IPS-18a (cell line): ENCODE data around the gene SALL2.

ENCODE experiments used
- H3K27ac ChIP-seq: one replicate; pipeline ENCODE4 v1.5.1; 2013; ENCODE audit warnings: low read length
- H3K27me3 ChIP-seq: one replicate; pipeline ENCODE4 v1.6.1; 2013; ENCODE audit warnings: mild to moderate bottlenecking, low read length; ENCODE audit not compliant: control insufficient read depth, insufficient read depth
- H3K36me3 ChIP-seq: one replicate; pipeline ENCODE4 v1.6.1; 2013; ENCODE audit warnings: low read depth, low read length; ENCODE audit not compliant: control insufficient read depth
- H3K4me1 ChIP-seq: one replicate; pipeline ENCODE4 v1.6.1; 2013; ENCODE audit warnings: low read depth, low read length; ENCODE audit not compliant: control insufficient read depth
- H3K4me3 ChIP-seq: one replicate; pipeline ENCODE4 v1.5.1; 2013; ENCODE audit warnings: low read length
- H3K9ac ChIP-seq: one replicate; pipeline ENCODE4 v1.6.1; 2013; ENCODE audit warnings: mild to moderate bottlenecking, low read length, moderate library complexity
- H3K9me3 ChIP-seq: one replicate; pipeline ENCODE4 v1.6.1; 2013; ENCODE audit warnings: low read depth, low read length; ENCODE audit not compliant: control insufficient read depth

Gene SALL2

DNA sequence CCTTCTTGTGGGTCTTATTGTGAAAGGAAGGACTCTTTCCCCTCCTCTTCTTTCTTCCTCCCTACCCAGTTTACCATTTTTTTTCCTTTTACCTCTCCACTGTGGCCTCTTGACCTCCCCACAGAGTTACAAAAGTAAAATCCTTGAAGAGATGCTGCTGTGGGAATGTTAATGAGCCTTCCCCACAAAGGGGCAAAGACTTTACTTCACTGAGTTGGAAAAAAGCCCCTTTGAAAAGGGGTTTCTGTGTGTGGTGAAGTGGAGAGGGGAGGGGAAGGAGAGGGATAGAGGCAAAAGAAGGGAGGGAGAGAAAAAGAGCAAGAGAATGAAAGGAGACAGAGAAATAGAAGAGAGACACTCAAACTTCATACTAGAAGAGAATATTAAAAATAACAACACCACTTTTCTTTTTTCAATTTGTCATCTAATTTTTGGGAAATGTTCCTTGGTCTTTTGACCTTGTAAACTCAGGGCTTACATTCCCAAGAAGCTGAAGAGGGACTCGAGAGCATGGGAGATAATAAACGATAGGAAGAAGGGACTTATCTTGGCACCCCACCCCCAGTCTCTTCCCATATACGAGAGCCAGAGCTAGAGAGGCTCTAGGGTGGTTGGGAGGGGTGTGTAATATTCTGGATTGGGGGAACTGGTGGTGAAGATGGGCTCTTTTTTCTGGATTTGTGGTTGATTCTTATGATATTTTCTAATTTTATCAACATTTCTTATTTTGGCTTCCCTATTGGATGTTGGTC is 13.2 kb upstream of the SALL2 start:
- Histone ChIP-seq H3K27ac (peak overlapping the region; percentile 73), H3K4me1 (peaks cover 48% of the 10 kb centered on the region), H3K9me3 (no peaks in the 10 kb centered on the region), H3K27me3 (no peaks in the 10 kb centered on the region), H3K9ac (peak overlapping the region; percentile 40), H3K36me3 (no peaks in the 10 kb centered on the region), H3K4me3 (peak overlapping the region; percentile 48)

- peak overlapping the region; percentile 98 for H3K9ac ChIP-seq
- peaks cover 48% of the 10 kb centered on the region for H3K4me1 ChIP-seq
- H3K27ac ChIP-seq, result peak overlapping the region; percentile 92
- H3K4me3 ChIP-seq, result peak overlapping the region; percentile 93
- no peaks in the 10 kb centered on the region for H3K36me3 ChIP-seq
- no peaks in the 10 kb centered on the region for H3K9me3 ChIP-seq
- no peaks in the 10 kb centered on the region for H3K27me3 ChIP-seq
These were observed 10.9 kb upstream of the SALL2 start for GRCh38 chr14:21537090-21537424.

GRCh38 chr14:21536418-21537089 is 10.4 kb upstream of the SALL2 start:
- Histone ChIP-seq H3K36me3 (no peaks in the 10 kb centered on the region), H3K9ac (peak overlapping the region; percentile 98), H3K4me3 (peak overlapping the region; percentile 93), H3K9me3 (no peaks in the 10 kb centered on the region), H3K4me1 (peaks cover 43% of the 10 kb centered on the region), H3K27ac (peak overlapping the region; percentile 92), H3K27me3 (no peaks in the 10 kb centered on the region)

GRCh38 chr14:21535545-21536417 is 9.6 kb upstream of the SALL2 start:
- Histone ChIP-seq H3K4me1 (peaks cover 47% of the 10 kb centered on the region), H3K27ac (peak overlapping the region; percentile 92), H3K9me3 (no peaks in the 10 kb centered on the region), H3K9ac (peak overlapping the region; percentile 98), H3K4me3 (peak overlapping the region; percentile 93), H3K27me3 (no peaks in the 10 kb centered on the region), H3K36me3 (no peaks in the 10 kb centered on the region)

- Histone ChIP-seq H3K9me3 (no peaks in the 10 kb centered on the region), H3K4me3 (peak overlapping the region; percentile 93), H3K27me3 (no peaks in the 10 kb centered on the region), H3K9ac (peak overlapping the region; percentile 98), H3K36me3 (no peaks in the 10 kb centered on the region), H3K4me1 (peaks cover 50% of the 10 kb centered on the region), H3K27ac (peak overlapping the region; percentile 77)
These were observed 8.4 kb upstream of the SALL2 start for GRCh38 chr14:21534576-21534975.

DNA sequence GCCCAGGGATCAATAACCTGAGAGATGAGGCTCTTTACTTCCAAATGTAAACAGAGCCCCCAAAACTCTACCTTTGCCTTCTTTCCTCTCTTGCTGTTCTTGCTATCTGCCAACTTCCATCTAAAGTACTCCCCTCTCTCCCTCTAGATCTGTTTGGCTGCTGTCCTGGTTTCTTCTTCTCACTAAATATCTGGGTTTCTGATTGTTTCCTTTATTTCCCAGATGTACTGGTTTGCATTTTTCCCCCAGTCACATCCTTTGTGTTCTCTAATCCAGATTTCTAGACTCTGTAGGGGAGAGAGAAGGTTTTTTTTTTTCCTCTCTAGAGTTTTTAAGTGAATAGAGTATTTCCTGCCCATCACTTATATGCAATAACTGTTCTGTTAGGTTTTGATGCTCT is 7.1 kb upstream of the SALL2 start:
- no peaks in the 10 kb centered on the region for H3K9me3 ChIP-seq
- peak overlapping the region; percentile 77 for H3K27ac ChIP-seq
- H3K9ac ChIP-seq, result peak overlapping the region; percentile 98
- peaks cover under 1% of the 10 kb centered on the region for H3K36me3 ChIP-seq
- H3K27me3 ChIP-seq, result no peaks in the 10 kb centered on the region
- H3K4me3 ChIP-seq, result peak overlapping the region; percentile 93
- H3K4me1 ChIP-seq, result peaks cover 50% of the 10 kb centered on the region

- H3K9me3 ChIP-seq, result no peaks in the 10 kb centered on the region
- peaks cover 59% of the 10 kb centered on the region for H3K4me1 ChIP-seq
- peak overlapping the region; percentile 67 for H3K27ac ChIP-seq
- peak overlapping the region; percentile 72 for H3K9ac ChIP-seq
- no peaks in the 10 kb centered on the region for H3K27me3 ChIP-seq
- H3K36me3 ChIP-seq, result peaks cover 9% of the 10 kb centered on the region
- H3K4me3 ChIP-seq, result no peak overlapping the region
These were observed 3.4 kb upstream of the SALL2 start for GRCh38 chr14:21529515-21529914.

- Histone ChIP-seq H3K4me1 (peaks cover 61% of the 10 kb centered on the region), H3K27me3 (no peaks in the 10 kb centered on the region), H3K9ac (peak overlapping the region; percentile 72), H3K9me3 (no peaks in the 10 kb centered on the region), H3K36me3 (peaks cover 17% of the 10 kb centered on the region), H3K27ac (peak overlapping the region; percentile 67), H3K4me3 (peak overlapping the region; percentile 10)
These were observed 2.5 kb upstream of the SALL2 start for GRCh38 chr14:21528381-21529348.

DNA sequence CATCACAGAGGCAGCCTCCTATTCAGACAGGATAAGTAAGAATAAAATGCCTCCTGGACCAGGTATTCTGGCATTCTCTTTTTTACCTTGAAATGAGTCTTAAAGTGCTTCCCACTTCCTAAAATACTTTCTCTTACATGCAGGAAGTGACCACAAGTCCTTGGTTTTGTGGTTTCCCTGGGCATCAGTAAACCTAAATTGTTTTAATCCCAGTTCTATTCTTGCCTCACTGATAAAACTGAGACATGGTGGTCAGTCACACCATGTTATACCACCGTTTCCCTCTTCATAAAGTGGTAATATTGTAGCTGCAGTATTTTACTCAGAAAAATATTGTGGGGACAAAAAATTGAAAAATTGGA is 1.2 kb upstream of the SALL2 start:
- Histone ChIP-seq H3K27ac (peak overlapping the region; percentile 95), H3K36me3 (peaks cover 31% of the 10 kb centered on the region), H3K9me3 (no peaks in the 10 kb centered on the region), H3K27me3 (no peaks in the 10 kb centered on the region), H3K4me3 (peak overlapping the region; percentile 77), H3K9ac (peak overlapping the region; percentile 72), H3K4me1 (peaks cover 66% of the 10 kb centered on the region)

DNA sequence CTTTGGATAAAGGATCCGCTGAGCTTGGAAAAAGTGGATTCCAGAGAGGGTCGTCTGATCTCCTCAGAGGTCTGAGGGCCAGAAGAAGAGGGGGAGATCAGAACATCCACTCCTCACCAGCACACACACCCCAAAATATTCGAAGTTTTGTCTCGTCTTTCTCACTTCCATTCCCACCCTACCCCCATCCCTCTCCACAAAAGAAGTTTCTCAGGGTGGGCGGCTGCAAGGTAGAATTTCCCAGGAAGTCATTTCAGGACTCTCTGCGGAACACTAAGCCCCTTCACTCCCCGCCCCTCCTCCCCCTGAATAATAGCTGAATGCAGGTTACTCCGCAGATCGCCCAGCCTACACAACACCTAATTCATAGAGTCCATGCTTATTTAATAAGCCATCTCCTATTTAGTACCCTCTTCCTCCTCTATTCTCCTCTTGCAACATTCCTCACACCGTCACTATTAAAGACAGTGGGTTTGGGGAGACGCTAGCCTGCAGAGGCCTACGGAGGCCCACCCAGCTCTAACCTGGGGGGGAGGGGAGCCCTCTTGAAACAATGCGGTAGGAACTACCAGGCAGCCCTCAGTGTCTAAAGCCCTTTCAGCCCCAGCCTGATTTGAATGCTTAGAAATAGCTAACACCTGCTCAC is 649 bp upstream of the SALL2 start:
- H3K9ac ChIP-seq, result peak overlapping the region; percentile 72
- H3K4me1 ChIP-seq, result peaks cover 69% of the 10 kb centered on the region
- H3K9me3 ChIP-seq, result no peaks in the 10 kb centered on the region
- peak overlapping the region; percentile 77 for H3K4me3 ChIP-seq
- no peaks in the 10 kb centered on the region for H3K27me3 ChIP-seq
- peaks cover 36% of the 10 kb centered on the region for H3K36me3 ChIP-seq
- H3K27ac ChIP-seq, result peak overlapping the region; percentile 95
